Measurements from ENCODE around the gene GRK4.

Gene GRK4

DNA sequence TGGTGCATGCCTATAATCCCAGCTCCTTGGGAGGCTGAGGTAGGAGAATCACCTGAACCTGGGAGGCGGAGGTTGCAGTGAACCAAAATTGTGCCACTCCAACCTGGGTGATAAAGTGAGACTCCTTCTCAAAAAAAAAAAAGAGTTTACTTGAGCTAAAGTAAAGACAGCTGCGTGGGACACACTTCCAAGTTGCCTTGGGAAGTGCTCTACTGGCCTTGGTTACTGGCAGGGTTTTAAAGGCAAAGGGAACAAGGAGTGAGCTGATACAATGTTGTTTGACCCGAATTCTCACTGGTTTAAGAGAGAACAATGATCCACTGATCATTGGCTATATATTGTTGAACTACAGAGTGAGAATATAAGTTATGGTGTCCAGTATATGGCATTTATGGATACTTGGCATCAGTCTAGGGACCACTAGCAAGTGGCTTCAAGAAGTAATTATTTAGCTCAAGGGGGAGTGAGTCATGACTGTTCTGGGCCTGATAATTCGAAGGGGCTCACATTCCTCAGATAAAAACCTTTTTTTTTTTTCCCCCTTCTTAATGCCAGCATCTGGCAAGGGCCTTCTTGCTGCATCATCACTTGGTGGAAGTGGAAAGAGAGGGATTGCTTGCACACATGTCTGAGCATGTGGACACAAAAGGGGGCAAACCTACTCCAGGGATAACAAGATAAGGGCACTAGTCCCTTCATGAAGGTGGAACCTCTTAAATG lies 32.3 kb downstream of the GRK4 start:
- no peak for DNase-seq (ENCODE audit: low read depth)
- no peak overlapping the region for H3K4me3 ChIP-seq (ENCODE audit: low read depth, low read length)

DNA sequence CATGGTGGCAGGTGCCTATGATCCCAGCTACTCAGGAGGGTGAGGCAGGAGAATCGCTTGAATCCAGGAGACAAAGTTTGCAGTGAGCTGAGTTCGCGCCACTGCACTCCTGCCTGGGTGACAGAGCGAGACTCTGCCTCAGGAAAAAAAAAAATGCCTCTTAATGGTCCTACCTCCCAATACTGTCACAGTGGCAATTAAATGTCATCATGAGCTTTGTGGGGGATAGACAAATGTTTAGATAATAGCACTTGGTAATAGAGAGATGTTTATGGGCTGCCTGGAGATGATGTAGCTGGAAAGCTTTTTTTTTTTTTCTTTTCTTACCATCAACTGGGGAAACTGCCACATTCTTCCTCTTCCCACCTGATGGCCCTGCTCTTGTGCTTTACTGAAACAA lies 33.0 kb downstream of the GRK4 start:
- DNase-seq (ENCODE audit: low read depth), result no peak
- no peak overlapping the region for H3K4me3 ChIP-seq (ENCODE audit: low read depth, low read length)

DNA sequence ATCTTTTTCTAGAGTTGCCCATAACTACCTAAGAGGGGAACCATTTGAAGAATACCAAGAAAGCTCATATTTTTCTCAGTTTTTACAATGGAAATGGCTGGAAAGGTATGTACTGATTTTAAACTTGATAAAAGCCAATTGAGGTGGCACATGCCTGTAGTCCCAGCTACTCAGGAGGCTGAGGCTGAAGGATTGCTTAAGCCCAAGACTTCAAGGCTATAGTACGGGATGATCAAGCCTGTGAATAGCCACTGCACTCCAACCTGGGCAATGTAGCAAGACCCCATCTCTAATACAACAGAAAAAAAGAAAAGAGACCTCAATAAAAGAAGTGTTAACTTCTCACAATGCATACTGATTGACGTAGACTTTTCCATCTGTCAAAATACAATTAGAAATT lies 44.4 kb downstream of the GRK4 start:
- H3K4me3 ChIP-seq (ENCODE audit: low read depth, low read length), result no peak overlapping the region
- DNase-seq (ENCODE audit: low read depth), result no peak

- no peak overlapping the region for H3K4me3 ChIP-seq (ENCODE audit: low read depth, low read length)
- DNase-seq (ENCODE audit: low read depth), result no peak
Observed at GRCh38 chr4:3009422-3009821, 46.1 kb downstream of the GRK4 start.

DNA sequence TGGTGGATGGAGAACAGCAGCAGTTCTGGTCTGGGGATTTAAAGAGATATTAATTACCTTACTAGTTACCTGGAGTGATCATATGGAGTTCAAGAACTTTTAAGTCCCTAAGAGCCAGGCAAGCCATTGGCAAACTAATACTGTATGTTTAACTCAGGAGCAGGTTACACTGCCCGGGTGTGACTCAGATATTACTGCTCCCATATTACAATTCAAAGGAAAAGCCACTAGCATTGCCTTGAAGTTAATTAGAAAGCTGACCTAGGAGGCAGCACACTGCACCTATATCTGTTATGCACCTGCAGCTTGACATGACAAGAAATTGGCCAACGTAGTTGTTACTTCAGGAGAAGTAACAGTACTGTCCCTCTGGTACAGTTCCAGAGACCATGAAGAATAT lies 47.2 kb downstream of the GRK4 start:
- no peak for DNase-seq (ENCODE audit: low read depth)
- no peak overlapping the region for H3K4me3 ChIP-seq (ENCODE audit: low read depth, low read length)

GRCh38 chr4:3010998-3011397 lies 47.6 kb downstream of the GRK4 start:
- DNase-seq (ENCODE audit: low read depth), result peak; percentile 28
- no peak overlapping the region for H3K4me3 ChIP-seq (ENCODE audit: low read depth, low read length)

- DNase-seq (ENCODE audit: low read depth), result no peak
- H3K4me3 ChIP-seq (ENCODE audit: low read depth, low read length), result no peak overlapping the region
Observed at GRCh38 chr4:3011456-3012220, 48.3 kb downstream of the GRK4 start.

GRCh38 chr4:3013323-3013722 lies 50.0 kb downstream of the GRK4 start:
- H3K4me3 ChIP-seq (ENCODE audit: low read depth, low read length), result no peak overlapping the region
- no peak for DNase-seq (ENCODE audit: low read depth)

- no peak for DNase-seq (ENCODE audit: low read depth)
- no peak overlapping the region for H3K4me3 ChIP-seq (ENCODE audit: low read depth, low read length)
Observed at GRCh38 chr4:3013839-3014350, 50.5 kb downstream of the GRK4 start.

GRCh38 chr4:3016961-3017360 lies 53.6 kb downstream of the GRK4 start:
- no peak for DNase-seq (ENCODE audit: low read depth)
- no peak overlapping the region for H3K4me3 ChIP-seq (ENCODE audit: low read depth, low read length)

DNA sequence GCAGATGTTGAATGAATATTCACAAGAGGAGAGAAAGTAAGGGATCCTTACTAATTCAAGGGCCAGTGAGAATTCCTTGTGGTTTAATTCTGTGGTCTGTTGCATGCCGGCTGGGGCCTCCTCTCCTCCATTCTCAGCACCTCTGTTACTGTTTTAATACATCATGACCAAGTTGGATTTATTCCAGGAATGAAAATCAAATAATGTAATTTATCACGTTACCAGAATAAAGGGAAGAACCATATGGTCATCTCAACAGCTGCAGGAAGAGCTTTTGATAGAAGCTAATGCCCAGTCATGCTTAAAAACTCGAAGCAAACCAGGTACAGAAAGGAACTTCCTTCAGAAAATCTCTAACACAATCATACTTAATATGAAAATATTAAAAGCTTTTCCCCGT lies 54.1 kb downstream of the GRK4 start:
- no peak for DNase-seq (ENCODE audit: low read depth)
- H3K4me3 ChIP-seq (ENCODE audit: low read depth, low read length), result no peak overlapping the region

DNA sequence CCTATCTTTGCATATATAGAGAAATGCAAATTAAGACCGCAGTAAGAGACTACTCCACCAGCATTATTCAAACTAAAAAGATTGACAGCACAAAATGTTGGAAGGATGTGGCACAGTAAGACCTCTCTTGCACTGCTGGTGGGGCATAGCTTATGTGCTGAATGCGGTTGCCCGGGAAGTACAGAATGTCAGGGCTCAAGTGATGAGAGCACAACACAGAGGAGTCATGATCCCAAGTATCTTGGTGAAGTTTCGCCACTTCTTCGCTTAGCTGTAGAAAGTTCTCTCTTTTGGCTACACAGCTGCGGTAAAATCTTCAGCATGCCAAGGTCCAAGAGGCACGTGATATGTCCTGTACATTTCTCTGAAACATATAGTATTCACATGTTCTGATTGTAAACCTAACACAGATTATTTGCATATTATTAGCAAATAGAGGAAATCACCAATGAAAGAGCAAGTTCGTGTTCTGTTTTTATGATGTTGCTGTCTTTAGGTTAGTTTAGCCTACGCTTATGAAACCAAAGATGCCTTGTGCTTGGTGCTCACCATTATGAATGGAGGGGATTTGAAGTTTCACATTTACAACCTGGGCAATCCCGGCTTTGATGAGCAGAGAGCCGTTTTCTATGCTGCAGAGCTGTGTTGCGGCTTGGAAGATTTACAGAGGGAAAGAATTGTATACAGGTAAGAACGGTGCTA lies 55.9 kb downstream of the GRK4 start:
- no peak for DNase-seq (ENCODE audit: low read depth)
- no peak overlapping the region for H3K4me3 ChIP-seq (ENCODE audit: low read depth, low read length)

- no peak overlapping the region for H3K4me3 ChIP-seq (ENCODE audit: low read depth, low read length)
- no peak for DNase-seq (ENCODE audit: low read depth)
Observed at GRCh38 chr4:3021127-3021526, 57.8 kb downstream of the GRK4 start.

- no peak for DNase-seq (ENCODE audit: low read depth)
- H3K4me3 ChIP-seq (ENCODE audit: low read depth, low read length), result no peak overlapping the region
Observed at GRCh38 chr4:3021627-3022026, 58.3 kb downstream of the GRK4 start.

- H3K4me3 ChIP-seq (ENCODE audit: low read depth, low read length), result no peak overlapping the region
- DNase-seq (ENCODE audit: low read depth), result no peak
Observed at GRCh38 chr4:3022112-3022511, 58.7 kb downstream of the GRK4 start.

GRCh38 chr4:3022651-3023050 lies 59.3 kb downstream of the GRK4 start:
- no peak for DNase-seq (ENCODE audit: low read depth)
- H3K4me3 ChIP-seq (ENCODE audit: low read depth, low read length), result no peak overlapping the region

GRCh38 chr4:3025881-3026280 lies 62.5 kb downstream of the GRK4 start:
- H3K4me3 ChIP-seq (ENCODE audit: low read depth, low read length), result no peak overlapping the region
- no peak for DNase-seq (ENCODE audit: low read depth)

DNA sequence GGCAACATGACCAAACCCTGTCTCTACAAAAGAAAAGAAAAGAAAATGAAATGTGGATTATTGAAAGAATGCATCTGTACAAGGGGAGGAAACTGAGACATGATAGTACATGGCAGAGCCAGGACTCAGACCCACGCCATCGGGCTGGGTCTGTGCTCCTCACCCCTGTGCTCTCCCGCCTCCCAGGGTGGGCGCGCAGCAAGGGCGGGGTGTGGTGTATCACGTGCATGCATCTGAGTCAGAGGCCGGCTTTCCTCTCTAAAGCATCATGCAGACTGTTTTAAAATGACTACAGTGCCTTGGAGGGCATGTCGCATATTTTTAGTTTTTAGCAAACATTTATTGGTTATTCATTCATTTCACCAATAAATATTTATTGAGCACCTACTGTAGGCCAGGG lies 63.2 kb downstream of the GRK4 start:
- H3K4me3 ChIP-seq (ENCODE audit: low read depth, low read length), result no peak overlapping the region
- DNase-seq (ENCODE audit: low read depth), result no peak

- DNase-seq (ENCODE audit: low read depth), result no peak
- H3K4me3 ChIP-seq (ENCODE audit: low read depth, low read length), result no peak overlapping the region
Observed at GRCh38 chr4:3029464-3029863, 66.1 kb downstream of the GRK4 start.

- no peak for DNase-seq (ENCODE audit: low read depth)
- no peak overlapping the region for H3K4me3 ChIP-seq (ENCODE audit: low read depth, low read length)
Observed at GRCh38 chr4:3030566-3031356, 67.4 kb downstream of the GRK4 start.

Data from skeletal muscle cell (primary cell).